HG03045 (cell line): Measurements from ENCODE around the gene TRIM38.
"Not testable (repeated sequence)": the region's sequence is repeated elsewhere in the genome, so short reads cannot be mapped to it uniquely, and the experiment has no call there.

Source experiments
- ATAC-seq: cut with Tn5 transposase; IDR thresholded peaks from one replicate; pipeline ENCODE4 v1.9.1; 2021; ENCODE audit warnings: mild to moderate bottlenecking, moderate library complexity; ENCODE audit not compliant: unreplicated experiment

Gene TRIM38

GRCh38 chr6:25942561-25943147 is 19.9 kb upstream of the TRIM38 start:
- no peak for ATAC-seq

- ATAC-seq, result no peak
Measured at GRCh38 chr6:25943887-25944286, 18.7 kb upstream of the TRIM38 start.

GRCh38 chr6:25944688-25945574 is 17.7 kb upstream of the TRIM38 start:
- peak; percentile 92 for ATAC-seq

DNA sequence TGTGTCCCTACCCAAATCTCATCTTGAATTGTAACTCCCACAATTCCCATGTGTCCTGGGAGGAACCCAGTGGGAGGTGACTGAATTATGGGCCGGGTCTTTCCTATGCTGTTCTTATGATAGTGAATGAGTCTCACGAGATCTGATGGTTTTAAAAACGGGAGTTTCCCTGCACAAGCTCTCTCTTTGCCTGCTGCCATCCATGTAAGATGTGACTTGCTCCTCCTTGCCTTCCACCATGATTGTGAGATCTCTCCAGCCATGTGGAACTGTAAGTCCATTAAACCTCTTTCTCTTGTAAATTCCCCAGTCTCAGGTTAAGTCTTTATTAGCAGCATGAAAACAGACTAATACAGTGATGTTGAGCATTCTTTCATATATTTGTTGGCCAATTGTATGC is 16.9 kb upstream of the TRIM38 start:
- ATAC-seq, result not testable (repeated sequence)

DNA sequence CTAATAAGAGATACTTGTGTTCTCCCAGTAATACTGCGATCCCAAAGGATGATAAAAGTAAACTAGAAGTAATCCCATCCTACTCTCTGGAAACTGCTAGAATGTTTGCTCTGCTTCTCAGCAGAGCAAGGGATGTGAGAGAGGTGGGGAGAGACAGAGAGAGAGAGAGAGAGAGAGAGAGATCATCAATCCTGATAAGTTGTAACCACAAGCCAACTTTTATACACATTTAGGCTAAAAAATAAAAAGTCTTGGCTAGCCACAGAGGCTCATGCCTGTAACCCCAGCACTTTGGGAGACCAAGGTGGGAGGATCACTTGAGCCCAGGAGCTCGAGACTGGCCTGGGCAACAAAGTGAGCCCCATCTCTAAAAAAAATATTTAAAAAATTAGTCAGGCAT is 16.0 kb upstream of the TRIM38 start:
- no peak for ATAC-seq

- ATAC-seq, result not testable (repeated sequence)
Measured at GRCh38 chr6:25947492-25947891, 15.1 kb upstream of the TRIM38 start.

DNA sequence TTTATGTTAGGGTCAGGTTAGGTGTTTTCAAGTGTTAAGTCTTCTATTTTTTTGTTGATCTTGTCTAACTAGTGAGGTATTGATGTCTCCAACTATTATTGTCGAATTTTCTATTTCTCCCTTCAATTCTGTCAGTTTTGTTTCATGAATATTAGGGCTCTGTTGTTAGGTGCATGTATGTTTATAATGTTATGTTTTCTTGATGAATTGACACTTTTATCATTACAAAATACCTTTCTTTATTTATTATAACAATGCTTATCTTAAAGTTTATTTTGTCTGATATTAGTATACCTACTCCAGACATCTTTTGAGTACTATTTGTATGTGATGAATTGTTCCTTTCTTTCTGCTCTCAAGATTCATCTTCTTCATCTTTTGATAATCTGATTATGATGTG is 12.9 kb upstream of the TRIM38 start:
- no peak for ATAC-seq

- no peak for ATAC-seq
Measured at GRCh38 chr6:25950297-25950696, 12.3 kb upstream of the TRIM38 start.

- ATAC-seq, result no peak
Measured at GRCh38 chr6:25951296-25952032, 11.1 kb upstream of the TRIM38 start.

DNA sequence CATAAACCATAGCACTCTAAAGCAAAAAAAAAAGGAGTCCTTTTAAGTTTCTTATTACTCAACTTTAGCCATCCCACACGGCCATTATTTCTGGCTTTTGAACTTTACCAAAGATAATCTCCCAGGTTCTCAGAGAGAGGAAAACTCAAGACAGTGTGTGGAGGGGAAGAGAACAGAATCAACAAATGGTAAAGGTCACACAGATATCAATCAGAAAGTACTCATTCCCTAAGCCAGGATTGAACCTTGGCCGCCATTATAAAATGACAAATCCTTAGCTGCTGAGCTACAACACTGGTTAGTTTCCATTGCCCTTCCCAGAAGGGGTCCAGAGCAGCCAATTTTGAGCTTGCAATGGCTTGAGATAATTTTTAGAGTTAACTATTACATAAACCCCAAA is 10.1 kb upstream of the TRIM38 start:
- no peak for ATAC-seq

GRCh38 chr6:25953733-25954132 is 8.9 kb upstream of the TRIM38 start:
- no peak for ATAC-seq

DNA sequence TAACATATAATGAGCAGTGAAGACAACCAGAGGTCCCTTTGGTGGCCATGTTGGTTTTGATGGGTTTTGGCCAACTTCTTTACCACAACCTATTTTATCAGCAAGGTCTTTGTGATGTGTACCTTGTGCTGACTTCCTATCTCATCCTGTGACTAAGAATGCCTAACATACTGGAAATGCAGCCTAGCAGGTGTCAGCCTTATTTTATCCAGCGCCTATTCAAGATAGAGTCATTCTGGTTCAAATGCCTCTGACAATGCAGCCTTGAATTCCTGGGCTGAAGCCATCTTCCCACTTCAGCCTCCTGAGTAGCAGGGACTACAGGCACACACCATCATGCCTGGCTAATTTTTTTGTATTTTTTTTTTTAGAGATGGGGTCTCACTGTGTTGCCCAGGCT is 7.8 kb upstream of the TRIM38 start:
- no peak for ATAC-seq

DNA sequence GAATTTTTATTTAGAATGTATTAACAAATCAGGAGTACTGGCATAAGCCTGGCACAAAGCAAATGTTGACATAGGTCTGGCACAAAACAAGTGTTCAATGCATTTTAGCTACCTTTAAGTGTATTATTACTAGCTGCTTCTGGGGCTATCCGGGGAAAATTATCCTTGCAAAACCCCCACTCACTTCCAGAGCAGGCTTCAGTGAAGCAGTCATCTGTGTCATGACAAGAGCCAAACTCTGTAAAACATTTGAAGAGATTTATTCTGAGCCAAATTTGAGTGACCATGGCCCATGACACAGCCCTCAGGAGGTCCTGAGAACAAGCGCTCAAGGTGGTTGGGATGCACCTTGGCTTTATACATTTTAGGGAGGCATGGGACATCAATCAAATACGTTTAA is 6.4 kb upstream of the TRIM38 start:
- no peak for ATAC-seq

GRCh38 chr6:25958700-25959162 is 3.9 kb upstream of the TRIM38 start:
- no peak for ATAC-seq

DNA sequence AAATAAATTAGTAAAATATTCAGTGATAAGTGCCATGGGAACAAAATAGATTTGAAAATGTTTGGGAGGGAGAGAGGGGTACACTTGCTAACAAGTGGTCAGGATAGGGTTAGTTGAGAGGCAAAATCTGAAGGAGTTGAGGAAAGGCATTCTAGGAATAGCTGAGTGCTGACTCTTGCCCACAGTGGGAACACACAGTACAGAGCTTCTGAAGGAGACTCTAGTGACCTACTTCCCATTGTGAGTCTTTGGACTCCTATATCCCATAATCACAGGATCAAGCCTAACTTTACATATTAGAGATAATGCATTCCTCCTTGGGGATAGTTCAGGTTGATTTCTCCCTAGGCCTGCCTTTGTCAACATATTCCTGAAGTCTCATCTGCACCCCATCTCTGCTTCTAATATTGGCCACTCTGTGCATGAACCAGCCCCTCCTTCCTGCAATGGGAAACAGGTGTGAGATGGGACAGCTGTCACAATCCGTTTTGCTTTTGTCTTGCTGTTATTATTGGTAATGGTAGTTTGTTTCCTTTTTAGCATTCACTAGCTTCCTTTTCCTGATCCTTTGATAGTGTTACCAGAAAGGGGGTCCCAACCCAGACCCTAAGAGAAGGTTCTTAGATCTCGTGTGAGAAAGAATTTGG is 2.6 kb upstream of the TRIM38 start:
- ATAC-seq, result no peak

DNA sequence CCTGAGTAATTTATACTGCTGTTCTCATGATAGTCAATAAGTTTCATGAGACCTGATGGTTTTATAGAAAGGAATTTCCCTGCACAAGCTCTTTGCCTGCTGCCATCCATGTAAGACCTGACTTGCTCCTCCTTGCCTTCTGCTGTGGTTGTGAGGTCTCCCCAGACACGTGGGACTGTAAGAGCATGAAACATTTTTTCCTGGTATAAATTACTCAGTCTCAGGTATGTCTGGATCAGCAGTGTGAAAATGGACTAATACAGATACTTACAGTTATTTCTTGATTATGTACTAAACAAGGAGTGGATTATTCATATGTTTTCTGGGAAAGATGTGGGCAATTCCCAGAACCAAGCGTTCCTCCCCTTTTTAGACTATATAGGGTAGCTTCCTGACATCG is 1.9 kb upstream of the TRIM38 start:
- ATAC-seq, result no peak

DNA sequence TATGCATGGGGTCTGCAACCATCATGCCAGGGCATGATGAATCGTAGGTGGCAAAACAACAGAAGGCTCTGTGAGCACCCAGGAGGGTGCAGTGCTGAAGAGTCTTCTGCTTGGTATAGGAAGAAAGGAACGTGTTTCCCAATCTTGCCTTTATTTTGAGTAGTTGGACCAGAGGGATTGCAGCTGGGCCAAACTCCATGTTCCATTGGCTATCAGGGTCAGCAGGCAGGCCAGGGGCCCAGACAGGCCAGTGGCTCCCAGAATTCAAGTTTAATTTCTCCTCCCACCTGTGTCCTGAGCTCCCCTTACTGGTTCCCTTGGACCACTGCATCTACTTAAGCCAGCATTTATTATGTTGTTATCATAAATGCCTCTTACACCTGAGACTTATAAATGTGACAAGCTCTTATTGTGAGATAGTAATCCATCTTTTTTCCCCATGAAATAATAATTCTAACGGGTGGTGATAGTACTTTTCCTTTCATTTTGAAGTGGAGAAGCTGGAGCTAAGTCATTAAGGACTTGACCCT is 918 bp upstream of the TRIM38 start:
- peak; percentile 21 for ATAC-seq

DNA sequence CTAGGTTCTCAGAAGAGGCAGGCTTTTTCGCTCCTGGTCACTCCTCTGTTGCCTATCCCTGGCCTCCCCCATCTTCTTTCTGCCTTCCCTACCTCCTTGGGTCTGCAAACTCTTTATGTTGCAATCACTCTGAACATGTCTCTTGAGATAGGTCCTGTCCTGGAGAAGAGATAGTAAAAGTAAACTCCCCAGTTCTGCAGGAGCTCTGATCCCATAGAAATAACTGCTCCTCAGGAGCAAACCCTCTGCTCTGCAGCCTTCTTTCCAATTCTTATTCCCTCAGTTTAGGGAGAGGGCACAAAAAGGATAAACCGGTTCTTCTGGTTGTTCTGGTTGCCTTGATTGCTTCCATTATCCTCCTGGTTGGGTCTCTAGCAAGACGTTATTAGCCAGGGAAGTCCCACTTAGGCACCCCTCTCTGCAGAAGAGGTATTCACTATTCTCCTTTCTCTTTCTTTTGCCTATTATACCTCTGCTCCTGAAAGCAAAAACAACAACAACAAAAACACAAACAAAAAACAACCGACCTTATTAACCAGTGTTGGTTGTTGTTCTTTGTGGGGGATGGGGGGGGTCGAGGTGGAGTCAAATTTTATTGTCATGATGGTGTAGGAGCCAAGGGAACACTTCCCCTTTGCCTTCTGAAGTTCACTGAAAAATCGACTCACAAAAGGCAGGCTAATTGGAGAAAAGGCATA is 973 bp downstream of the TRIM38 start:
- ATAC-seq, result no peak

- ATAC-seq, result no peak
Measured at GRCh38 chr6:25965058-25965457, 2.5 kb downstream of the TRIM38 start.

GRCh38 chr6:25966711-25967110 is 4.1 kb downstream of the TRIM38 start:
- ATAC-seq, result no peak
